NCI-H345 treated with DMSO at 0.1 percent for 48 hours (cell line): Measurements from ENCODE around the gene C2orf68.
"Not testable (repeated sequence)": the region's sequence is repeated elsewhere in the genome, so short reads cannot be mapped to it uniquely, and the experiment has no call there.

ENCODE experiments used
- DNase-seq: peaks from one replicate; lab custom pipeline; 2025; ENCODE audit not compliant: unreplicated experiment; lab: John Stamatoyannopoulos, UW

C2orf68 gene

DNA sequence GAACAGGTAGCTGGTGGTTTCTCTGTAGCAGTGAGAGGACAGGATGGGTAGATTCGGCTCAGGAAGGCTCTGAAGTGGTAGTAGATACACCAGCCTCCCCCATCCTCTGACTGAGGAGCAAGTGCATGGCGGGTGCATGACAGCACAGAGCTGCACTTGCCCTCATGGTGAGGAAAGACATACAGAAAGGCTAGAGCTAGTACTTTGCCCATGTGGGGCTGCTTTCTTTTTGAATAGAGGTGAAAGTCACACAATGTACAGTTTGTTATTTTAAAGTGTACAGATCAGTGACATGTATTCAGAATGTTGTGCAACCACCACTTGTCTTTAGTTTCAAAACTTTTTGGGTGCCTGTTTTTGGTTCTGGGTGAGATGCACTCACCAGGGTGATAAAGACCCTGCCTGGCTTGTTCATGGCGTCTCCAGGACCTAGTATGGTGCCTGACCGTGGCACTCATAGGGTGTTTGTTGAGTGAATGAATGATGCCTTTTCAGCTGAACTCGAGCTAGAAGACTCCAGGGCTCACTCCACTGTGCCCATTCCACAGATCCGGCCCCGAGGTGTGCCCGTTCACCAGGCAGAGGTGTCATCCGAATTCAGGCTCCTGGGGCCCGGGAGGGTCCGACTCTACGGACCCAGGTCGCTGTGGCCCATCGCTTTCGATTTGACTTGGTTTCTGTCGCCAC is 28.1 kb downstream of the C2orf68 start:
- no peak for DNase-seq

DNA sequence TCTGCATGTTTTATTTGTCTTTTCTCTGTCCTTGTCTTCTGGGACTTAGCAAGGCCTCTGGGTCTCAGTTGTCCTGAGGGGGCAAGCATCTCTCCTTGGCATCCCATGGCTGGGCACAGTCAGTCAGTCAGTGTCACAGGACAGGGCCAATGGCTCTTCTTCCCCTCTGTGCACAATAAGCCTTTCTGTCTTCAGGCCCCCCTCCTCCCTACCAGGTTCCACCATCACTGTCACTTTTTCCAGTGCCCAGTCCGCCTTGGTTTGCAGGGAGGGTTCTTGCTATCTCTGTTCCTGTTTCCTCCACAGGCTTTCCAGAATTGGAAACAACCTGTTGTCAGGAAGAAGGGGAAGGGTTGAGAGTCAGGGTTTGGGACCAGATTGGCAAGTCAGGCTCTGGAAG is 29.4 kb downstream of the C2orf68 start:
- no peak for DNase-seq

DNA sequence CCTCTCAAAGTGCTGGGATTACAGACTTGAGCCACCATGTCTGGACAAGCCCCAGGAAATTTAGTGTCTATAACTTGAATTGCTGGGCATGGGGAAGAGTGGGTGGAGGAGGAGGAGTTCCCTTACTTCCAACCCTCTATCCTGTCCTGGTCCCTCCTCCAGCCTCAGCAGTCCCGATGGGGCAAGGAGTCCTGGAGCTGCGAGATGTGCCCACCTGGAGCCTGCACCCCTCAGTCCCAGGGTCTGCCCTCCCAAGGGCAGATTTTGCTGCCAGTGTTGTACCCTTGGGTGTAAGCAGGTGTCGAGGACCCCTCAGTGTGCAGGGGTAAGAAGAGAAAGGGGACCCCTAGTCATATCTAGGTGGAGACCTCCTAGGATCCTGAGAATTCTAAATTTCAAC is 31.7 kb downstream of the C2orf68 start:
- DNase-seq: no peak

GRCh38 chr2:85579266-85579935 is 32.5 kb downstream of the C2orf68 start:
- no peak for DNase-seq

DNA sequence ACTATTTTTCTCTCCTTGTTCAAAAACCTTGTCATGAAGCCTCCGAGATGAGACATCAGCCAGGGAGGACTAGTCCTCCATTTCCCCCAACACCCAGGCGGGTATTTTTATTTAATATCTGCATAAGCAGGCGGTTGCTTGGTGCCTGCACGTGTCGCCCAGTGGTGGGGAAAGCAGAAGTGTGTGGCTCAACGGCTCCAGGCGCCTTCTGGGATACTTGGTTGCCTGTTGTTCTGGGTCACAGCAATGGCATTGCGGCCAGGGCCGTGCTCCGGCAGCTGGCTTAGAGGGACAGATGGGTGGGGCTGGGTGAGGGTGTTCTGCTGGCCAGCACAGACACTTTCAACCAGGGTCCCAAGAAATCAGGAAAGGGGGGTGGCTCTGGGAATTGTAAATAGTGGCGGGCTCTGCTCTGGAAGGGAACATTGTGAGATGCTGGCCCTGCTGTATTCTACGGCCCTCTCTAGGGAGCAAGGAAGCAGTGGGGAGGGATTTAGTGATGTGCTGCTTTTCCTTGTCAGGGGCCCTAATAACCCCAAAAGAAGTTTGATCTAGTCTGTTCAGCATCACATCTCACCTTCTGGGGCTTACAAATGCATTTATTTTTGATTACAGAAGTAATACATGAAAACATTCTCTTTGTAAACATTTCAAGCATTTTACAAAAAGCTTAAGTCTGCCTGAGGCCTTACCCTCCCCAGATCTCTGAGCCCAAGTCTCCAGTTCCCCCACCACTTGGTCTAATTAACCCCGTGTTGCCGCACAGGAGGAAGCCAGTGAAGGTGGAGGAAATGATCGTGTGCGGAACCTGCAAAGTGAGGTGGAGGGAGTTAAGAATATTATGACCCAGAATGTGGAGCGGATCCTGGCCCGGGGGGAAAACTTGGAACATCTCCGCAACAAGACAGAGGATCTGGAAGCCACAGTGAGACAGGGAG is 33.4 kb downstream of the C2orf68 start:
- no peak for DNase-seq

GRCh38 chr2:85577386-85578242 is 34.3 kb downstream of the C2orf68 start, which contains the start of gene VAMP8:
Gene VAMP8 (plus strand): TSS chr2:85577586. CDS start chr2:85577647, 61 bp downstream.
- no peak for DNase-seq

- no peak for DNase-seq
Observed at GRCh38 chr2:85577063-85577385, 34.8 kb downstream of the C2orf68 start.

DNA sequence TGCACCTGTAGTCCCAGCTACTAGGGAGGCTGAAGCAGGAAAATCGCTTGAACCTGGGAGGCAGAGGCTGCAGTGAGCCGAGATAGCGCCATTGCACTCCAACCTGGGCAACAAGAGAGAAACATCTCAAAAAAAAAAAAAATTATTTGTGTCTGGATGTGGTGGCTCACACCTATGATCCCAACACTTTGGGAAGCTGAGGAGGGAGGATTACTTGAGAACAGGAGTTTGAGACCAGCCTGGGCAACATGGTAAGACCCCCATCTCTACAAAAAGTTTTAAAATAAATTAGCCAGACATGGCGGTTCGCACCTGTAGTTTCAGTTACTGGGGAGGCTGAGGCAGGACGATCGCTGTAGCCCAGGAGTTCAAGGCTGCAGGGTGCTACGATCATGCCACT is 36.1 kb downstream of the C2orf68 start:
- no peak for DNase-seq

DNA sequence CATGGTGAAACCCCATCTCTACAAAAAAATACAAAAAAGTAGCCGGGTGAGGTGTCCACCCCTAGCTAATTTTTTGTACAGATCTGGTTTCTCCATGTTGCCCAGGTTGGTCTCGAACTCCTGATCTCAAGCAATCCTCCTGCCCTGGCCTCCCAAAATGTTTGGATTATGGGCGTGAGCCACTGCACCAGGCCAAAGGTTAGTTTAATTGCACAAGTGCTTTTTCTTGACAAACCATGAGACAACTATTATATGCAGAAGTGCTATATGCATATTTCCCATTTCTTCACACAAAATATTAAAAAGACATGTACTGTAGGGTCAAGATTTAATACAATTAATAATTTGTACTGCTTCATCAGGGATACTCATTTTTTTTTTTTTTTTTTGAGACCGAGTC is 45.6 kb downstream of the C2orf68 start:
- DNase-seq: no peak

GRCh38 chr2:85564144-85564563 is 47.7 kb downstream of the C2orf68 start:
- no peak for DNase-seq

DNA sequence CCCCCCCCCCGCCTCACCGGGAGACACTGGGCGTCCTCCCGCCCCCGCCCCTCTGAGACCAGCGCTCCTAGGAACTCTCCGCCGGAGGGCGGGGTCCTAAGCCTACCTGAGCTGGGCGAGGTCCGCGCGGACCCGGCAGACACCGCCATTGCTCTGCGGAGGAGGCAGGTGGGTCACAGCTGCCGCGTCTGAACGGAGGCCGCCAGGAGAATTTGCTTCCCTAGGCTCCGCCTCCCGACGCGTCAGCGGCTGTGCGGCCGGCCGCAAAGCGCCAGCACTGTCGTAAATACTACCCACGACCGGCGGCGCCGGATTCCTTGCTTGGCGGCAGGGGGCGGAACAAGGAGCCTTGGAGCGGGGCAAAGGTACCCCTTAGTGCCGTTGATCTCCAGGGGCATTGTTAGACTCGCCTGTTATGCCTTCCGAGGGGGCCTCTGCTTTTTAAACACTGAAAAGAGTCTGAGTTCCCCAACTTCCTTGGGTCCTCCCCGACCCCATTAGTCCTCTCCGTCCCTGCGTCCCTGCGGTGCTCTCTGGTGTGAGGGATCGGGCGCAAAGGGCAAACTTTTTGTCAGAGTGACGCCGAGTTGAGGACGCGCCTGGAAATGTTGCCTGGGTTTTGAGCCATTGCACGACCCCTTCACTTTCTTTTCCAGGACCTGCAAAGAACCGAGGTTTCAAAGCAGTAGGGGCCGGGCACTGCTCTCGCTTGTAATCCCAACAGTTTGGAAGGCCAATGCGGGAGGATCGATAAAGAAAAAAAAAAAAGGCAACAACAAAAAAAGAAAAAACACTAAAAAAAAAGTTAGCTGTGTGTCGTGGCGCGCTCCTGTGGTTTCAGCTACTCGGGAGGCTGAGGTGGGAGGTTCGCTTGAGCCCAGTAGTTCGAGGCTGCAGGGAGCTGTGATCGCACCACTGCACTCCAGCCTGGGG is 50.3 kb downstream of the C2orf68 start, which contains the start of gene GGCX:
TSS of gene GGCX (minus strand) at position 214 of the 933 bp plus-strand sequence. CDS start at position 149, 65 bp downstream.
- peak; percentile 86 for DNase-seq

DNA sequence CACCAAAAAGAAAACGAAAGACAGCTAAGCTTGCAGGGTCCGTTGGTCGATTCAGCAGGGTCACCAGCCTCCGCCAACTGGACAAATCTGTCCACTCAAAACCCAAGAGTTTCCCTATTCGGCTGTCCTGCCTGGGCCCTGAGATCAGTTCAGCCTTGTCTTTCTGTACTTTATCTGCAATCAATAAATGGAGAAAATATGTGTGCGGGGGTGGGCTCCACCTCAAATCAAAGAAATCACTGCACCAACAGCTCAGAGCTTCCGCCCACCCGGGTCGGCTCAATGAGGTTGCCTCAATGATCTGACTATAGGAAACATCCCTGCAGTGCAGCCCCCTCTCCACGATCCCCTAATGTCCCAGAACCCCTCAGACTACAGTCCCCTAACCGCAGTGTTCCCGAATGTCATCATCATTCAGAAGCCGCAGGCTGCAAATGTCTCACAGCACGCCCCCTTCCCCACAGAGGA is 51.0 kb downstream of the C2orf68 start:
- DNase-seq: no peak

DNA sequence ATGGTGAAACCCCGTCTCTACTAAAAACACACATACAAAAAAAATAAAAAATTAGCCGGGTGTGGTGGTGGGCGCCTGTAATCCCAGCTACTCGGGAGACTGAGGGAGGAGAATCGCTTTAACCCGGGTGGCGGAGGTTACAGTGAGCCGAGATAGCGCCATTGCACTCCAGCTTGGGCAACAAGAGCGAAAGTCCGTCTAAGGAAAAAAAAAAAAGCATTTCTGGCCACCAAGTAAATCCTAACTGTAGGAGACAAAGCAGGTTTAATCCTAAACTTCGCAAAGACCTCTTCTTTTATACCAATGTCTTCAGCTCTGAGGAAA is 51.5 kb downstream of the C2orf68 start:
- not testable (repeated sequence) for DNase-seq

DNA sequence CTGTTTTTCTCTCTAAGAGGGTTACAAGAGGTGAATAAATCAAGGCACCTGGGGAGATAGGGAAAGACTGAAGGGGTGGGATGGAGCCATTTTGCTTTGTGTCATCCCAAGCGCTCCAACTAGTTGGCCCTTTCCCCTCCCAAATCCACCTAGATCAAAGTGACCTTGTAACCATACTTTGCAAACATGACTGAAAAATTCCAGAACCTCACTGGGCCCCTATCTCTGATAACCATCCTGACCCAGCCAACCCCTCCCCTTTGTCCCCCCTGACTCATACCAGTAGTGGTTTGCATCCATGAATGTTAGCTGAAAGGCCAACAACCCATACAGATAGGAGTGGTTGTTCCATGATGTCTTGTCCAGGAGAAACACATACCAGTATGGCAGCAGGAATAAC is 53.7 kb downstream of the C2orf68 start:
- DNase-seq: no peak

DNA sequence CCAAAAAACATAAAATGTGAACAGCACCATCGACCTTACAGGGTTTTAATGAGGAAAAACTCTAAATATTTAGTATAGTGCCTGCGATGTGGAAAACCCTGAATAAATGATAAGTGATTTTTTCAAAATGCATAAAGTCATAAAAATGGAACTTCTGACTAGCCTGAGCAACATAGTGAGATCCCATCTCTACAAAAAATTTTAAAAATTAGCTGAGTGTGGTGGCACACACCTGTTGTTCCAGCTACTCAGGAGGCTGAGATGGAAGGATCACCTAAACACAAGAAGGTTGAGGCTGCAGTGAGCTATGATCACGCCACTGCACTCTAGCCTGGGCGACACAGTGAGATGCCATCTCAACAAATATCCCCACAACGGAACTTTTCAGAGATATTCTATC is 54.7 kb downstream of the C2orf68 start:
- DNase-seq: no peak
